Mucosa of gallbladder (tissue), 1 donor: Measurements from ENCODE around the gene VAMP3. TPM values are rescaled to one million over a fixed set of nuclear protein-coding genes. Genes with fewer than 3 reads are reported as not detected.

Experiments
- DNase-seq: peaks from one replicate; pipeline ENCODE4 v3.0.0-alpha.2; 2020; ENCODE audit warnings: low spot score
- total RNA-seq: library from RNA; stranded (reverse); gene quantifications from one replicate; pipeline ENCODE4 v1.2.1, GENCODE V29; 2021
- donor health status: DM: no; HTN: no; CAD: no.

The VAMP3 gene
- 92.0 TPM for total RNA-seq

- peak; percentile 91 for DNase-seq
Observed at GRCh38 chr1:7770997-7771822, at the start of gene VAMP3. Gene VAMP3 (plus strand): TSS chr1:7771296. CDS start chr1:7771384, 88 bp downstream.

GRCh38 chr1:7721940-7722669 lies 49.0 kb upstream of the VAMP3 start:
- no peak for DNase-seq

GRCh38 chr1:7722670-7723012 lies 48.5 kb upstream of the VAMP3 start:
- no peak for DNase-seq

- no peak for DNase-seq
Observed at GRCh38 chr1:7726623-7727022, 44.5 kb upstream of the VAMP3 start.

GRCh38 chr1:7727809-7728471 lies 43.2 kb upstream of the VAMP3 start:
- DNase-seq = no peak

GRCh38 chr1:7729761-7730160 lies 41.3 kb upstream of the VAMP3 start:
- DNase-seq = no peak

- no peak for DNase-seq
Observed at GRCh38 chr1:7732331-7732730, 38.8 kb upstream of the VAMP3 start.

GRCh38 chr1:7733276-7733675 lies 37.8 kb upstream of the VAMP3 start:
- no peak for DNase-seq

GRCh38 chr1:7738044-7738443 lies 33.1 kb upstream of the VAMP3 start:
- no peak for DNase-seq

- DNase-seq = no peak
Observed at GRCh38 chr1:7743346-7743745, 27.8 kb upstream of the VAMP3 start.

GRCh38 chr1:7744882-7745281 lies 26.2 kb upstream of the VAMP3 start:
- DNase-seq = no peak

GRCh38 chr1:7745783-7746182 lies 25.3 kb upstream of the VAMP3 start:
- peak; percentile 29 for DNase-seq

- no peak for DNase-seq
Observed at GRCh38 chr1:7747605-7748004, 23.5 kb upstream of the VAMP3 start.

- no peak for DNase-seq
Observed at GRCh38 chr1:7749126-7749525, 22.0 kb upstream of the VAMP3 start.

- DNase-seq = no peak
Observed at GRCh38 chr1:7751174-7751573, 19.9 kb upstream of the VAMP3 start.

- peak; percentile 77 for DNase-seq
Observed at GRCh38 chr1:7752512-7753417, 18.3 kb upstream of the VAMP3 start.

GRCh38 chr1:7753641-7754040 lies 17.5 kb upstream of the VAMP3 start:
- no peak for DNase-seq

- no peak for DNase-seq
Observed at GRCh38 chr1:7754234-7754633, 16.9 kb upstream of the VAMP3 start.

GRCh38 chr1:7755448-7755847 lies 15.6 kb upstream of the VAMP3 start:
- no peak for DNase-seq

GRCh38 chr1:7760245-7760644 lies 10.9 kb upstream of the VAMP3 start:
- DNase-seq = no peak

- no peak for DNase-seq
Observed at GRCh38 chr1:7761103-7761502, 10.0 kb upstream of the VAMP3 start.

GRCh38 chr1:7767176-7767575 lies 3.9 kb upstream of the VAMP3 start:
- DNase-seq = no peak
